HEK293T (cell line): ENCODE measurements around the gene TMTC1.

Experiments used
- BHLHE40 ChIP-seq: fragments of 450-650 bp; IDR thresholded peaks from 2 replicates; pipeline ENCODE4 v1.6.1; 2016; ENCODE audit warnings: mild to moderate bottlenecking, moderate library complexity, borderline replicate concordance
- ELF4 ChIP-seq: fragments of 450-650 bp; IDR thresholded peaks from 2 replicates; pipeline ENCODE4 v1.6.1; 2017; ENCODE audit warnings: antibody characterized with exemption
- FOXA1 ChIP-seq: fragments of 450-650 bp; IDR thresholded peaks from 2 replicates; pipeline ENCODE4 v1.6.1; 2016; ENCODE audit warnings: mild to moderate bottlenecking
- FOXM1 ChIP-seq: fragments of 450-650 bp; IDR thresholded peaks from 2 replicates; pipeline ENCODE4 v1.6.1; 2017; ENCODE audit warnings: mild to moderate bottlenecking, borderline replicate concordance
- SP1 ChIP-seq: fragments of 450-650 bp; IDR thresholded peaks from 2 replicates; pipeline ENCODE4 v1.6.1; 2017
- TARDBP ChIP-seq: fragments of 450-650 bp; IDR thresholded peaks from 2 replicates; pipeline ENCODE4 v1.6.1; 2016

DNA sequence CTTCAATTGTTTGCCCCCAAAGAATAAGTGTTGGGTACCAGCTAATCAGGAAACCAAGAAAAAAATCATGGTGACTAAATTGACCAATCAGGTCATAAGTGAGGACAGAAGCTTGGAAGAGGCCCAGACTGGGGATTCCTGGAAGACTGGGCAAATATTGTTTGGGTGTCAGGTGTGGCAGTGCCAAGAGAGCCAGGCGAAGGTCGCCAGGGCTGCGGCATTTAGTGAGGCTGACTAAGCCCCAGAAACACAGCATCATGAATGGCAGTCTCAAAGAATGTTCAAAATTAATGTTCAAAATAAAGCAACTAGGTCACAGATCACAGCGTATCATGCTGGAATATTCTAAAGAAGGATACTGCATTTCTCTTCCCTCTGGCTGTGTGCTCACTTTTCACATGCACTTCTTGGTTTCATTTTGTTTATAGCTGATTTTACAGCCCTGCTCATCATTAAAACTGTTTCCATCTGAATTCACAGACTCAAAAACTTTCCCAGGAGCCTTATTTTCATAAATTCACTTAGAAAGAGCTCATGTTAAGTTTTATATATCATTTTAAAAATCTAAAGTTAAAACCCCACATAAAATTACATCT lies 201.0 kb downstream of the TMTC1 start:
- TF ChIP-seq BHLHE40: no peak
- TF ChIP-seq FOXA1: no peak
- TF ChIP-seq SP1: no peak
- TF ChIP-seq ELF4: no peak
- TF ChIP-seq FOXM1: no peak
- no peak for TF ChIP-seq TARDBP
